Vagina (tissue), 2 donors: Measurements from ENCODE around the gene NAT8.
"Not testable (repeated sequence)": the region's sequence is repeated elsewhere in the genome, so short reads cannot be mapped to it uniquely, and the experiment has no call there.

Source experiments
- POLR2A ChIP-seq, 2 donors: fragments of 450-650 bp; IDR thresholded peaks; one replicate each; pipeline ENCODE4 v1.6.1; 2017; ENCODE audit warnings: antibody characterized with exemption in 2 of 2, mild to moderate bottlenecking in 2 of 2, moderate library complexity in 2 of 2
- POLR2AphosphoS5 ChIP-seq, 2 donors: sonication (generic); formaldehyde crosslinking; IDR thresholded peaks; one replicate each; pipeline ENCODE4 v1.9.0; 2017; ENCODE audit warnings: antibody characterized with exemption in 2 of 2, mild to moderate bottlenecking in 2 of 2, low read depth in 1 of 2; ENCODE audit not compliant: insufficient read depth in 1 of 2
- TF ChIP-seq, protein P1 (sequence below), 3 experiments: fragments of 450-650 bp in 2 of 3; fragments of 200-600 bp in 1 of 3; sonication (generic) in 1 of 3; IDR thresholded peaks; one replicate each; pipeline ENCODE4 v1.5.1; 2017 to 2019; ENCODE audit warnings: antibody characterized with exemption in 3 of 3, mild to moderate bottlenecking in 2 of 3, moderate library complexity in 2 of 3

DNA sequence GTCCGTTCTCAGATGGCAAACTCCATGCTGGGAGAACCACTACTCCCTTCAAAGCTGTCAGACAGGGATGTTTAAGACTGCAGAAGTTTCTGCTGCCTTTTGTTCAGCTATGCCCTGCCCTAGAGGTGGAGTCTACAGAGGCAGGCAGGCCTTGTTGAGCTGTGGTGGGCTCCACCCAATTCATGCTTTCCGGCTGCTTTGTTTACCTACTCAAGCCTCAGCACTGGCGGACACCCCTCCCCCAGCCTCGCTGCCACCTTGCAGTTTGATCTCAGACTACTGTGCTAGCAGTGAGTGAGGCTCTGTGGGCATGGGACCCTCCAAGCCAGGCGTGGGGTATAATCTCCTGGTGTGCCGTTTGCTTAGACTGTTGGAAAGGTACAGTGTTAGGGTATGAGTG lies 27.8 kb upstream of the NAT8 start:
- TF ChIP-seq, protein P1, sequence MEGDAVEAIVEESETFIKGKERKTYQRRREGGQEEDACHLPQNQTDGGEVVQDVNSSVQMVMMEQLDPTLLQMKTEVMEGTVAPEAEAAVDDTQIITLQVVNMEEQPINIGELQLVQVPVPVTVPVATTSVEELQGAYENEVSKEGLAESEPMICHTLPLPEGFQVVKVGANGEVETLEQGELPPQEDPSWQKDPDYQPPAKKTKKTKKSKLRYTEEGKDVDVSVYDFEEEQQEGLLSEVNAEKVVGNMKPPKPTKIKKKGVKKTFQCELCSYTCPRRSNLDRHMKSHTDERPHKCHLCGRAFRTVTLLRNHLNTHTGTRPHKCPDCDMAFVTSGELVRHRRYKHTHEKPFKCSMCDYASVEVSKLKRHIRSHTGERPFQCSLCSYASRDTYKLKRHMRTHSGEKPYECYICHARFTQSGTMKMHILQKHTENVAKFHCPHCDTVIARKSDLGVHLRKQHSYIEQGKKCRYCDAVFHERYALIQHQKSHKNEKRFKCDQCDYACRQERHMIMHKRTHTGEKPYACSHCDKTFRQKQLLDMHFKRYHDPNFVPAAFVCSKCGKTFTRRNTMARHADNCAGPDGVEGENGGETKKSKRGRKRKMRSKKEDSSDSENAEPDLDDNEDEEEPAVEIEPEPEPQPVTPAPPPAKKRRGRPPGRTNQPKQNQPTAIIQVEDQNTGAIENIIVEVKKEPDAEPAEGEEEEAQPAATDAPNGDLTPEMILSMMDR (IDR thresholded peaks at IDR 0.05): not testable (repeated sequence)
- TF ChIP-seq POLR2A (IDR thresholded peaks at IDR 0.05); POLR2AphosphoS5 (IDR thresholded peaks at IDR 0.05; ENCODE audit: insufficient read depth in 1 of 2, low read depth in 1 of 2): not testable (repeated sequence)
